ENCODE data around the gene PACSIN2. TPM values are rescaled to one million over a fixed set of nuclear protein-coding genes. Genes with fewer than 3 reads are reported as not detected.

Gene PACSIN2
- total RNA-seq, 2 donors from 2014 or later = 78.0 to 87.1 TPM

DNA sequence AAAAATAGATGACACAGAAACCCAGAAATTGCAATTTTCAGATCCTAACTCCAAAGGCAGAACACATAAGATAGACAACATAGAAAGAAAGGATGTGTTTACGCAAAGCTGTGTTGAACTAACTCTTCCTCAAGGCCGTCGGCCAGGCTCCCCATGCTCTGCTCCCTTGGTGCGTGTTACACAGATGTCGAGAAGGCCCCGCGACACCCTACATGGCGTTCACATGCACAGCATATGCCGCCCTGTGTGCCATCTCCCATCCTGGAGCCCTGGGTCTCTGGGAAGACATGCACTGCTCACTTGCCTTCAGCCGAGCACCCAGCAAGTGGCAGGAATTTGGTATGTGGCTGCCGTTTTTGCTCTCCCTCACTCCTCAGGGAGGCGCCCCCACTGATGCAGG is 110.9 kb downstream of the PACSIN2 start:
- DNase-seq (ENCODE audit: low spot score) = no peak
- Histone ChIP-seq H3K36me3 (no peaks in the 10 kb centered on the region), H3K27me3 (replicated peaks; ENCODE audit: insufficient read depth) (no peaks in the 10 kb centered on the region), H3K9me3 (no peaks in the 10 kb centered on the region), H3K27ac (no peak overlapping the region), H3K4me3 (no peak overlapping the region), H3K4me1 (replicated peaks) (peaks cover 7% of the 10 kb centered on the region)
- WGBS = 90% methylated on average over 12 of the region's 12 CpGs
- intact Hi-C loops (cut with DNase I) = loop anchor here (5.0 kb wide), 1 partner anchor 113 kb away; the partner anchor contains the start of gene PACSIN2
- TF ChIP-seq POLR2A (IDR thresholded peaks at IDR 0.05) (no peak), POLR2AphosphoS5 (IDR thresholded peaks at IDR 0.05) (no peak)
- TF ChIP-seq, protein P1, sequence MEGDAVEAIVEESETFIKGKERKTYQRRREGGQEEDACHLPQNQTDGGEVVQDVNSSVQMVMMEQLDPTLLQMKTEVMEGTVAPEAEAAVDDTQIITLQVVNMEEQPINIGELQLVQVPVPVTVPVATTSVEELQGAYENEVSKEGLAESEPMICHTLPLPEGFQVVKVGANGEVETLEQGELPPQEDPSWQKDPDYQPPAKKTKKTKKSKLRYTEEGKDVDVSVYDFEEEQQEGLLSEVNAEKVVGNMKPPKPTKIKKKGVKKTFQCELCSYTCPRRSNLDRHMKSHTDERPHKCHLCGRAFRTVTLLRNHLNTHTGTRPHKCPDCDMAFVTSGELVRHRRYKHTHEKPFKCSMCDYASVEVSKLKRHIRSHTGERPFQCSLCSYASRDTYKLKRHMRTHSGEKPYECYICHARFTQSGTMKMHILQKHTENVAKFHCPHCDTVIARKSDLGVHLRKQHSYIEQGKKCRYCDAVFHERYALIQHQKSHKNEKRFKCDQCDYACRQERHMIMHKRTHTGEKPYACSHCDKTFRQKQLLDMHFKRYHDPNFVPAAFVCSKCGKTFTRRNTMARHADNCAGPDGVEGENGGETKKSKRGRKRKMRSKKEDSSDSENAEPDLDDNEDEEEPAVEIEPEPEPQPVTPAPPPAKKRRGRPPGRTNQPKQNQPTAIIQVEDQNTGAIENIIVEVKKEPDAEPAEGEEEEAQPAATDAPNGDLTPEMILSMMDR (IDR thresholded peaks at IDR 0.05) = no peak

DNA sequence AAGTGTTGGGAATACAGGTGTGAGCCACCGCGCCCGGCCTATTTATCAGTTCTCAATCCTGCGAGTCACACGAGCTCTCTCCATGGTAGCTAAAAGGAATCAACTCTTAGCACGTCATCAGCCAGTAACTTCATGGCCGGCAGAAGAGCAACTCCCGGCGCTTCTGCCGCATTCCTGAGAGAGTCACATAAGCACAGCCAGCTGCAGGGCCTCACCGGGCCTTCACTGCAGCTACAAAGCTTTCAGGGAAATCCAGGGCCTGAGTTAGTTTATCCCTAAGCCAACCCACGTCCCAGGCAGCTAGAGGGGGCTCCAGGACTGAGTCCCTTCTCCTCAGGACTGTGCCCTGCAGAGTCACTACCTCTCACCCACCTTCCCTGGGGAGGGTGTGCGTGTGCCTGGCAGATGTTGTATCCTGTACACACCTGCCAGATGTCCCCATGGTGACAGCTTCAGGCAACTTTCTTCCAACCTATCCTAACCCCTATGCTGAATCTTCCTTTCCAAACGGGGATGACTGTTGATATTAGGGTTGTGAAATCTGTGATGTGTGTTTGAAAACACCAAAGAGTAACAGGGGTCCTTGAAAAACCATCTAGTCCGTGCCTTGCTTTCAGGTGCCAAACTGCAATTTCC is 112.0 kb downstream of the PACSIN2 start:
- 72% methylated on average over 15 of the region's 15 CpGs for WGBS

DNA sequence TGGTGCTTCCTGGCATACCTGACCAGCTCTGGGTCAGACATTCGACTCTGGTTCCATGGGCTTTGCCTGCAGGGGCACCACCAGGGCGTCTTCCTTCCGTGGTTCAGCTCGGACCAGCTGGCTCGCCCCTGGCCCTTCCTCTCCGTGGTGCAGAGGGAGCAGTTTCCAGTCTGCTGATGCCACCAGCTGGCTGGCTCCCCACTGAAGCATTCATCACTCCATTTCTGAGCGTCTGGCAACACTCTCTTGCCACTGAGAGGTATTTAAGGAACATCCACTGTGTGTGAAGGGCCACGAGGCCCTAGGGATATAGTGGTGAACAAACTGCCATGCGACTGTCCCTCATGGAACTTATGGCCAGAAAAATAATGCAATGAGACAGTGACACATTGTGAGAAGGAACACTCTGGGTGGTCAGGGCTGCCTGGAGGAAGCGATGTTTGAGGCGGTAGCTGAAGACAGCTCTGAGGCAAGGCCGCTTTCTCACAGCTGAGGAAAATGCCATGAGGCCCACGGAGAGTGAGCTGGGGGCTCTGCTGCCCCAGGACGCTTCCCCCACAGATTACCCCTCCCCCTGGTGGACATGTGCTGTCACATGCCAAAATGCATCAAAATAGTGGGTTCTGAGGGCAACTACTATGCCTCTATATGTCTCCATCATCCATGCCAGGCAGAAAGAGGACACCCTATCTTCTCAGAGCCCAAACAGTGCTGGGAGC is 113.0 kb downstream of the PACSIN2 start:
- H3K27me3 ChIP-seq (replicated peaks; ENCODE audit: insufficient read depth) = no peaks in the 10 kb centered on the region
- 87% methylated on average over 14 of the region's 14 CpGs for WGBS
- TF ChIP-seq, protein P1 (IDR thresholded peaks at IDR 0.05) = peak in 1 of 4 experiments; percentile 7
- TF ChIP-seq POLR2A (IDR thresholded peaks at IDR 0.05) = no peak
- intact Hi-C loops (cut with DNase I) = loop anchor here (5.0 kb wide), 1 partner anchor 115 kb away; the partner anchor contains the start of gene PACSIN2
- H3K27ac ChIP-seq = no peak overlapping the region
- H3K4me1 ChIP-seq (replicated peaks) = peaks cover 7% of the 10 kb centered on the region
- DNase-seq (ENCODE audit: low spot score) = no peak
- no peak overlapping the region for H3K4me3 ChIP-seq
- H3K9me3 ChIP-seq = no peaks in the 10 kb centered on the region
- H3K36me3 ChIP-seq = no peaks in the 10 kb centered on the region

More for the DNA sequence above, 112.0 kb downstream of the PACSIN2 start:
- Histone ChIP-seq H3K27ac (peak overlapping the region; percentile 17 to 50), H3K9me3 (no peaks in the 10 kb centered on the region), H3K4me1 (replicated peaks) (peaks cover 7% of the 10 kb centered on the region), H3K4me3 (no peak overlapping the region), H3K27me3 (replicated peaks; ENCODE audit: insufficient read depth) (no peaks in the 10 kb centered on the region), H3K36me3 (no peaks in the 10 kb centered on the region)
- intact Hi-C loops (cut with DNase I) = loop anchor here (5.0 kb wide), 1 partner anchor 114 kb away; the partner anchor contains the start of gene PACSIN2
- no peak for TF ChIP-seq POLR2A (IDR thresholded peaks at IDR 0.05)
- TF ChIP-seq, protein P1 (IDR thresholded peaks at IDR 0.05) = peak in 1 of 4 experiments; percentile 10
- no peak for TF ChIP-seq POLR2AphosphoS5 (IDR thresholded peaks at IDR 0.05)
- DNase-seq (ENCODE audit: low spot score) = no peak

DNA sequence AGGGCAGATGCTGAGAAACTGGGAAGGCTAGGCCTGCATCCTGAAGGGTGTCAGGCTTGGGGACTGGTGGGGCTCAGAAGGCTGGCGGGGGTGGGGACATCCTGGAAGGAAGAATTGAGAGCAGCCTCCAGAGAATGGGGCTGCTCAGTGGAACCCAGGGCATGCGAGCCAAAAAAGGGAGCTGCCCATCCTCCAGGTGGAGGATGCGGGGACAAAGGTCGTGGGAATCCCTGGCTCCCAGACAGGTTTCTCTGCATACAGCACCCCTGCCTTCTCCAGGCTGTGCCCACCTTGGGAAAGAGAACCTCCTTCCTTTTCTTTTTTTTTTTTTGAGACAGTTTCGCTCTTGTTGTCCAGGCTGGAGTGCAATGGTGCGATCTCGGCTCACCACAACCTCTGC is 117.0 kb downstream of the PACSIN2 start:
- WGBS = 95% methylated on average over 7 of the region's 7 CpGs
- DNase-seq (ENCODE audit: low spot score) = no peak
- no peaks in the 10 kb centered on the region for H3K36me3 ChIP-seq
- peaks cover 3% of the 10 kb centered on the region for H3K4me1 ChIP-seq (replicated peaks)
- intact Hi-C loops (cut with DNase I) = no loop called here
- H3K27ac ChIP-seq = no peak overlapping the region
- TF ChIP-seq POLR2A (IDR thresholded peaks at IDR 0.05) = no peak
- no peak for TF ChIP-seq POLR2AphosphoS5 (IDR thresholded peaks at IDR 0.05)
- TF ChIP-seq, protein P1 (IDR thresholded peaks at IDR 0.05) = no peak
- no peaks in the 10 kb centered on the region for H3K9me3 ChIP-seq
- no peaks in the 10 kb centered on the region for H3K27me3 ChIP-seq (replicated peaks; ENCODE audit: insufficient read depth)
- H3K4me3 ChIP-seq = no peak overlapping the region
